GM12891 (cell line): Measurements from ENCODE around the gene SCN7A.

ENCODE experiments used
- POLR2A ChIP-seq: IDR thresholded peaks from 2 replicates; pipeline ENCODE4 v1.6.1; 2011; ENCODE audit warnings: low read depth, low read length, control low read depth
- POLR2AphosphoS5 ChIP-seq: IDR thresholded peaks from 2 replicates; pipeline ENCODE4 v1.6.1; 2011; ENCODE audit warnings: low read depth, low read length, control low read depth

- TF ChIP-seq POLR2A (no peak), POLR2AphosphoS5 (no peak)
Measured at GRCh38 chr2:166388481-166389070, 105.5 kb downstream of the SCN7A start.
